Hepatocyte (in vitro differentiated cells): ENCODE measurements around the gene RCOR2. TPM values are rescaled to one million over a fixed set of nuclear protein-coding genes. Genes with fewer than 3 reads are reported as not detected.

Source experiments
- DNase-seq: peaks from one replicate; pipeline ENCODE4 v3.0.0-alpha.2; 2016; ENCODE audit warnings: low spot score
- H2AFZ ChIP-seq: fragments of 200-600 bp; sonication (generic); 2 replicates; pipeline ENCODE4 v1.6.0; 2016; ENCODE audit warnings: antibody characterized with exemption, mild to moderate bottlenecking
- H3K27ac ChIP-seq: fragments of 200-600 bp; sonication (generic); 2 replicates; pipeline ENCODE4 v1.5.1; 2016; ENCODE audit warnings: mild to moderate bottlenecking
- H3K27me3 ChIP-seq: fragments of 200-600 bp; sonication (generic); 2 replicates; pipeline ENCODE4 v1.6.1; 2016
- H3K36me3 ChIP-seq: fragments of 200-600 bp; sonication (generic); replicated peaks from 2 replicates; pipeline ENCODE4 v1.5.1; 2016; ENCODE audit warnings: low read depth; ENCODE audit not compliant: insufficient read depth
- H3K4me1 ChIP-seq: fragments of 200-600 bp; sonication (generic); 2 replicates; pipeline ENCODE4 v1.5.1; 2016; ENCODE audit warnings: mild to moderate bottlenecking, moderate library complexity; ENCODE audit not compliant: insufficient read depth
- H3K4me2 ChIP-seq: fragments of 200-600 bp; sonication (generic); 2 replicates; pipeline ENCODE4 v1.6.0; 2016
- H3K4me3 ChIP-seq: fragments of 200-600 bp; sonication (generic); 2 replicates; pipeline ENCODE4 v1.5.1; 2016; ENCODE audit warnings: mild to moderate bottlenecking
- H3K79me2 ChIP-seq: fragments of 200-600 bp; sonication (generic); 2 replicates; pipeline ENCODE4 v1.6.0; 2017; ENCODE audit warnings: mild to moderate bottlenecking
- H3K9me2 ChIP-seq: fragments of 200-600 bp; sonication (generic); replicated peaks from 2 replicates; pipeline ENCODE4 v1.6.0; 2017; ENCODE audit warnings: mild to moderate bottlenecking; ENCODE audit not compliant: insufficient read depth
- H3K9me3 ChIP-seq: fragments of 200-600 bp; sonication (generic); 2 replicates; pipeline ENCODE4 v1.5.1; 2016; ENCODE audit warnings: low read depth, mild to moderate bottlenecking
- H4K20me1 ChIP-seq: fragments of 200-600 bp; sonication (generic); 2 replicates; pipeline ENCODE4 v1.6.0; 2016; ENCODE audit warnings: mild to moderate bottlenecking; ENCODE audit not compliant: insufficient read depth, poor library complexity, severe bottlenecking
- CTCF ChIP-seq: fragments of 200-600 bp; sonication (generic); IDR thresholded peaks from 2 replicates; pipeline ENCODE4 v1.5.1; 2016; ENCODE audit warnings: antibody characterized with exemption, mild to moderate bottlenecking; ENCODE audit not compliant: poor library complexity
- EZH2 ChIP-seq: fragments of 200-600 bp; sonication (generic); IDR thresholded peaks from 2 replicates; pipeline ENCODE4 v1.6.1; 2016; ENCODE audit warnings: antibody characterized with exemption, mild to moderate bottlenecking, borderline replicate concordance
- EZH2phosphoT487 ChIP-seq: fragments of 200-600 bp; sonication (generic); IDR thresholded peaks from one replicate; pipeline ENCODE4 v1.6.1; 2018; ENCODE audit warnings: antibody characterized with exemption, mild to moderate bottlenecking, low read depth, moderate library complexity; ENCODE audit not compliant: unreplicated experiment, severe bottlenecking
- WGBS: methylation state at CpG from one replicate; pipeline ENCODE4 v1.1.6; 2016; ENCODE audit warnings: low lambda C conversion rate; ENCODE audit errors: missing lambda C conversion rate; 5-methylcytosine and 5-hydroxymethylcytosine counted together
- polyA plus RNA-seq: library from polyadenylated mRNA; unstranded; fragments of >200 nt; fragmentation: Nextera tagmentation; extraction: Ambion mirVana; gene quantifications from 2 replicates; pipeline ENCODE4 v1.2.1, GENCODE V29; 2016
- total RNA-seq: library from RNA; depleted of rRNA; stranded (reverse); fragments of >200 nt; gene quantifications from 2 replicates; pipeline ENCODE4 v1.2.3, GENCODE V29; 2014

RCOR2 gene
- total and polyA plus RNA-seq, 2 experiments from 2014 or later, result 3.5 to 4.3 TPM

GRCh38 chr11:63906087-63906486, 10.9 kb downstream of the RCOR2 start:
- TF ChIP-seq EZH2phosphoT487, result no peak
- no peak for TF ChIP-seq EZH2
- TF ChIP-seq CTCF, result no peak
- H3K4me1 ChIP-seq, result peaks cover 14% of the 10 kb centered on the region
- H4K20me1 ChIP-seq, result no peaks in the 10 kb centered on the region
- no peaks in the 10 kb centered on the region for H3K79me2 ChIP-seq
- no peak overlapping the region for H3K27ac ChIP-seq
- no peaks in the 10 kb centered on the region for H3K9me3 ChIP-seq
- no peak for DNase-seq
- H2AFZ ChIP-seq, result no peak overlapping the region
- H3K4me2 ChIP-seq, result no peak overlapping the region
- H3K4me3 ChIP-seq, result no peak overlapping the region
- WGBS, result 95% methylated on average over 4 of the region's 4 CpGs
- H3K36me3 ChIP-seq, result no peaks in the 10 kb centered on the region
- H3K9me2 ChIP-seq, result no peaks in the 10 kb centered on the region
- no peaks in the 10 kb centered on the region for H3K27me3 ChIP-seq

GRCh38 chr11:63905179-63905578, 11.8 kb downstream of the RCOR2 start:
- no peaks in the 10 kb centered on the region for H3K9me2 ChIP-seq
- H2AFZ ChIP-seq, result no peak overlapping the region
- H3K27ac ChIP-seq, result no peak overlapping the region
- H3K4me3 ChIP-seq, result no peak overlapping the region
- DNase-seq, result no peak
- H3K36me3 ChIP-seq, result no peaks in the 10 kb centered on the region
- TF ChIP-seq CTCF (no peak), EZH2 (no peak), EZH2phosphoT487 (no peak)
- no peaks in the 10 kb centered on the region for H3K27me3 ChIP-seq
- no peaks in the 10 kb centered on the region for H3K79me2 ChIP-seq
- 88% methylated on average over 6 of the region's 6 CpGs for WGBS
- H3K4me1 ChIP-seq, result peaks cover 11% of the 10 kb centered on the region
- H3K4me2 ChIP-seq, result no peak overlapping the region
- no peaks in the 10 kb centered on the region for H3K9me3 ChIP-seq
- no peaks in the 10 kb centered on the region for H4K20me1 ChIP-seq

GRCh38 chr11:63904743-63905142, 12.2 kb downstream of the RCOR2 start:
- Histone ChIP-seq H3K36me3 (no peaks in the 10 kb centered on the region), H3K27me3 (no peaks in the 10 kb centered on the region), H2AFZ (no peak overlapping the region), H3K79me2 (peaks cover 2% of the 10 kb centered on the region), H3K4me3 (no peak overlapping the region), H3K9me3 (no peaks in the 10 kb centered on the region), H3K4me1 (peaks cover 7% of the 10 kb centered on the region), H3K4me2 (no peak overlapping the region), H4K20me1 (no peaks in the 10 kb centered on the region), H3K9me2 (no peaks in the 10 kb centered on the region), H3K27ac (no peak overlapping the region)
- TF ChIP-seq EZH2 (no peak), CTCF (no peak), EZH2phosphoT487 (no peak)
- 94% methylated on average over 13 of the region's 13 CpGs for WGBS
- no peak for DNase-seq

- WGBS, result 96% methylated on average over 14 of the region's 14 CpGs
- Histone ChIP-seq H3K4me3 (no peak overlapping the region), H3K9me2 (no peaks in the 10 kb centered on the region), H3K9me3 (no peaks in the 10 kb centered on the region), H3K79me2 (peaks cover 4% of the 10 kb centered on the region), H2AFZ (no peak overlapping the region), H3K27ac (no peak overlapping the region), H3K27me3 (no peaks in the 10 kb centered on the region), H3K36me3 (no peaks in the 10 kb centered on the region), H3K4me1 (no peaks in the 10 kb centered on the region), H4K20me1 (no peaks in the 10 kb centered on the region), H3K4me2 (no peak overlapping the region)
- TF ChIP-seq EZH2 (no peak), EZH2phosphoT487 (no peak), CTCF (no peak)
- no peak for DNase-seq
These were observed 13.1 kb downstream of the RCOR2 start for GRCh38 chr11:63903884-63904283.
